Activated CD8-positive, alpha-beta memory T cell treated with anti-CD3 and anti-CD28 coated beads, Interleukin-2, amount 50 U/mL, for 4 hours (primary cell): Measurements from ENCODE around the gene TBC1D3B.
"Not testable (repeated sequence)": the region's sequence is repeated elsewhere in the genome, so short reads cannot be mapped to it uniquely, and the experiment has no call there.

Experiments
- DNase-seq: peaks from one replicate; pipeline ENCODE4 v3.0.0-alpha.2; 2020

The TBC1D3B gene

DNA sequence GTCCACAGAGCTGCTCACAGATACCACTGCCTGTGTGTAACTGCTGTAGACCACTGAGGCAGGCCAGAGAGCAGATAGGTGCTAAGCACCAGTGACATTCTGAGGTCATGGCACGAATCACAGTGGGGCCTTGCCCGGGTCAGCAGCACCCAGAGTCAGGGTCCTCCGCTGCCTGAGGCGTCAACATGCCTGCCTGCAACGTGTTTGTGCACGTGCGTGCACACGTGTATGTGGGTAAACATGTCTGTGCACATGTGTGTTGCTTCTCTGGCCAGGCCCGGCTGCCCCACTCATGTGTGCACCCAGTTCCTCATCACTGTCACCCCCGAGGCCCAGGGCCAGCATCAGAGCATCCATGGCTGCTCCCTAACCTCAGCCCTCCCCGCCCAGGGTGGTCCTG lies at the start of gene TBC1D3B:
TBC1D3B (minus strand) TSS at position 101 of the 400 bp plus-strand sequence. CDS start 1,586 bp downstream, outside the sequence.
- not testable (repeated sequence) for DNase-seq

- DNase-seq: not testable (repeated sequence)
These were observed 46.5 kb upstream of the TBC1D3B start for GRCh38 chr17:36222967-36223366.

GRCh38 chr17:36221581-36222100 lies 45.2 kb upstream of the TBC1D3B start:
- not testable (repeated sequence) for DNase-seq

DNA sequence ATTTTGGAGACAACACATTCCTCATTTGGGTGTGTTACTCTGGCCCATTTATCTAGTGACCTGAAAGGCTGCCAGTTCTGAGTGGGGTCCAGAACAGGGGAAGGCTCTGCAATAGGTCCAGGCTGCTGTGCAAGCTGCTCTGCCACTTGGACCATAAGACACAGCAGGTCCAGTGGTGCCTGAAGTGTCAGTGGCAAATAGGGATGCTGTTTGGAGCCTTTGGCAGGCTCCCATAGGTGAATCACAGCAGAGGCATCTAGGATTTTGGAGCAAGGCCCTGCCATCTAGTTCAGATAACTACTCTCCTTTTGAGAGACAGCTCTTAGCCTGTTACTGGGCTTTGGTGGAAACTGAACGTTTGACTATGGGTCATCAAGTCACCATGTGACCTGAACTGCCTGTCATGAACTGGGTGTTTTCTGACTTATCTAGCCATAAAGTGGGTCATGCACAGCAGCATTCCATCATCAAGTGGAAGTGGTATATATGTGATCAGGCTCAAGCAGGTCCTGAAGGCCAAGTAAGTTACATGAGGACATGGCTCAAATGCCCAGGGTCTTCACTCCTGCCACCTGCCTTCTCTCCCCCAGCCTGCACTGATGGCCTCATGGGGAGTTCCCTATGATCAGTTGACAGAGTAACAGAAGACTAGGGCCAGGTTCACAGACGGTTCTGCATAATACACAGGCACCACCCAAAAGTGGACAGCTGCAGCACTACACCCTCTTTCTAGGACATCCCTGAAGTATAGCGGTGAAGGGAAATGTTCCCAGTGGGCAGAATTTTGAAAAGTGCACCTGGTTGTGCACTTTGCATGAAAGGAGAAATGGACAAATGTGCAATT lies 44.5 kb upstream of the TBC1D3B start:
- DNase-seq: not testable (repeated sequence)

- DNase-seq: not testable (repeated sequence)
These were observed 43.1 kb upstream of the TBC1D3B start for GRCh38 chr17:36219556-36219955.

- not testable (repeated sequence) for DNase-seq
These were observed 39.2 kb upstream of the TBC1D3B start for GRCh38 chr17:36215406-36216308.

DNA sequence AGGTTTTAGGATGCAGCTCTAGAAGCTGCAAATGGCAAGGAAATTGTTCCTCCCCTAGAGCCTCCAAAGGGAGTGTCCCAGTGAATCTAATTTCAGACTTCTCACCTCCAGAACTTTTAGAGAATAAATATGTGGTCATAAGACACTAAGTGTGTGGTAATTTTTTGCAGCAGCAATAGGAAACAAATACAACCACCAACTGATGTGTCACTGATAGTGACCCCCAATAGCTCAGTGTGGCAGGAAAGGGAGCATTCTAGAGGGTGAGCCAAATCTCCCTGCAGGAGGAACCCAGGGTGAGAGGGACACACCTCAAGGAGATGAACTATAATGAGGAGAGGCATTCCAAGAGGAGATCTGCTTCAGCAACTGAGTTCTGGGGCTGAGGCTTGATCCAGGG lies 38.5 kb upstream of the TBC1D3B start:
- no peak for DNase-seq

DNA sequence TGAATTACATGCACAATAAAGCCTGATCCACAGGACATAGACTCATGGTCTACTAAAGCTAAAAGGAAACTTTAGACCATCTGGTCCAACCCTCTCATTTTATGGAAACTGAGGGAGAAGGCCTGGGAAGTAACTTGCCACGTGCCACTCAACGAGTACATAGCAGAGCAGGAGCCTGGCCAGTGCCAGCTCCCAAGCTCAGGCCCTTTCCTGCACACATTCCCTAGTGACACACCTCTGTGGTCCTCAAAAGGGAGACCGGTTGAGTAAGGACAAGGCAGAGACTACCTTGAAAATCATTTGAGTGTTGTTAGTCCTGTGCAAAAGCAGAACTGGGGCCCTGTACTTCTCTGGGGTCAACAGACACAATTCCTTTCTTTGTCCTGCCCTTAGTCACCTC lies 37.3 kb upstream of the TBC1D3B start:
- no peak for DNase-seq

GRCh38 chr17:36212966-36213365 lies 36.5 kb upstream of the TBC1D3B start:
- DNase-seq: no peak

DNA sequence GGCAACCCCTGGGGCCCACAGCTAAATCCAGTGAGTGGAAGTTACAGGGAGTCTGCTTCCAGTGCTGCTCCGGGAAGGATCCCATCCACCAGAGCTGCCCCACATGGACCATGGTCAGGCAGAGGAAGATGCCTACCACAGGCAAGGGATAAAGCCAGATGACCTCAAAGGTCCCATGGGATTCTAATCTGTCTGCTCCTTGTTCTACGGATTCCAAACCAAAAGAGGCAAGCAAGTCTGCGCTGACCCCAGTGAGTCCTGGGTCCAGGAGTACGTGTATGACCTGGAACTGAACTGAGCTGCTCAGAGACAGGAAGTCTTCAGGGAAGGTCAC lies 35.8 kb upstream of the TBC1D3B start:
- DNase-seq: no peak

DNA sequence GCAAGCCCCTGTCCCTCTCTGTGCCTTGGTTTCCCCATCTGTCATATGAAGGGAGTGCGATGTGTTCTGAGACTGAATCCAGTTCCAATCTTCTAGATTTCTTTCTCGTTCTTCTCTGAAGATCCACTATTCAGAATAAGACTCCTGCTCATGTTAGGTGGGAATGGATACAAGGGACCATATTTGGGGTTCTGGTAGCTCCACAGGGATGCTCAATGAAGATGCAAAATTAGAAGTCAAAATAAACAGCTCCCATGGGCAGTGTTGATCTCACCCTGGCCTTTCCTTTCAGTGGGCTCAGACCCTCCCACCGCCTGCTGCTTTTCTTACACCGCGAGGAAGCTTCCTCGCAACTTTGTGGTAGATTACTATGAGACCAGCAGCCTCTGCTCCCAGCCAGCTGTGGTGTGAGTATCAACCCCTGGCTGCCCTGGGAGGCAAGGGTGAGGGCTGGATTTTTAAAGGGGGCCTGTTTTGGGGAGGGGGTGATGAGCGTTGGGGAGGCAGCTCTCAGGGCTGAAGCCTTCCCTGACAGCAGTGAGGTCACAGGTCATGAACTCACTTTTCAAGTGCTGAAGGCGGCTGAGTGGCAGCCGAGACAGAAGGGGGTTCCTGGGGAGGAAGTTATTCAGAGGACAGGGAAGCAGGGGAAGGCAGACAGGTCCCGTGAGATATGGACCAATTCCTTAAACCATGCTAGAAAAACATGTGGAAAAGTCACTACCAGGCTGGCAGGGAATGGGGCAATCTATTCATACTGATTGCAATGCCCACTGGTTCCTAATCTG lies 35.2 kb upstream of the TBC1D3B start:
- DNase-seq: not testable (repeated sequence)

DNA sequence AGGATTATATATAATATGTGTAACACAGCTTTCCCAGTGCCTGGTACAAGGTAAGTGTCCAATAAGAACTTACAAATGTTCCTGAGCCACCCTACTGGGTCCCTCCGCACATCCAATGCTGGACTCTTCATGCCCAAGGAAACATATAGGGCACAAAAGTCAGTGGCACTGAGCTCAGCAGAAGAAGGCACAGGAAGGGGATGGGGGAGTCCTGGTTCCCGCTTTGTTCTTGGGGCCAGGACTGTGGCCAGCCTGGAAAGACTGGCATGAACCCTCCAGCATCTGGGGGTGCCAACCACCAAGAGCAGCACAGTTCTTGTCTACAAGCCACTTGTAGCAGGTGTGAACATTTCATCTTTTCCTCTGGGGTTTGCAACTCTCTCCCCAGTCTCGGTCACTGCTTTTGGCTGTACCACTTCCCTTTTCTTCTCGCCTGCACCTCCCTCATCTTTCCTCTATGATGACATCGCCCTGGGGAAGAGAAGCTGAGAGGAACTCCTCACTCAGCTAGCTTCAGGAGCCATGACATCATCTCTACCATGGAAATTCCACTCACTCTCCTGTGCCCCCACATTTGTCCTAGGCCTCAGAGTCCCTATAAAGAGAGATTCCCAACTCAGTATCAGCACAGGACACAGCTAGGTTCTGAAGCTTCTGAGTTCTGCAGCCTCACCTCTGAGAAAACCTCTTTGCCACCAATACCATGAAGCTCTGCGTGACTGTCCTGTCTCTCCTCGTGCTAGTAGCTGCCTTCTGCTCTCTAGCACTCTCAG lies 34.2 kb upstream of the TBC1D3B start, which contains the start of gene CCL4L2:
CCL4L2 (plus strand) TSS at position 625 of the 773 bp plus-strand sequence.
- not testable (repeated sequence) for DNase-seq

GRCh38 chr17:36209575-36209974 lies 33.1 kb upstream of the TBC1D3B start:
- no peak for DNase-seq

- not testable (repeated sequence) for DNase-seq
These were observed 30.9 kb upstream of the TBC1D3B start for GRCh38 chr17:36207383-36207782.

DNA sequence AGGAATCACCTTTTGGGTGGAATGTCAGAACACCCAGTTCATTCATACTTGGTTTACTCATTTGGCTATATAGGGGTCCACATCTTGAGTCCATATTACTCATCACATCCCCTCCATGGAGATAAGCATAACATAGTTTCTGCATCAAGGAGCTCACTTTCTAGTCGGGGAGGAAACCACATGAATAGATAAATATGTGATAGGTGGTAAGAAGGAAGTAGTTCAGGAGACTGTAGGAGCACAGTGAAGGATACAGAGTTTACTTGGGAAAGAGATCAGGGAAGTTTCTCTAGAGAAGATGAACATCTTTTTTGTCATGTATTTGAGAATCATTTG lies 30.0 kb upstream of the TBC1D3B start:
- not testable (repeated sequence) for DNase-seq

DNA sequence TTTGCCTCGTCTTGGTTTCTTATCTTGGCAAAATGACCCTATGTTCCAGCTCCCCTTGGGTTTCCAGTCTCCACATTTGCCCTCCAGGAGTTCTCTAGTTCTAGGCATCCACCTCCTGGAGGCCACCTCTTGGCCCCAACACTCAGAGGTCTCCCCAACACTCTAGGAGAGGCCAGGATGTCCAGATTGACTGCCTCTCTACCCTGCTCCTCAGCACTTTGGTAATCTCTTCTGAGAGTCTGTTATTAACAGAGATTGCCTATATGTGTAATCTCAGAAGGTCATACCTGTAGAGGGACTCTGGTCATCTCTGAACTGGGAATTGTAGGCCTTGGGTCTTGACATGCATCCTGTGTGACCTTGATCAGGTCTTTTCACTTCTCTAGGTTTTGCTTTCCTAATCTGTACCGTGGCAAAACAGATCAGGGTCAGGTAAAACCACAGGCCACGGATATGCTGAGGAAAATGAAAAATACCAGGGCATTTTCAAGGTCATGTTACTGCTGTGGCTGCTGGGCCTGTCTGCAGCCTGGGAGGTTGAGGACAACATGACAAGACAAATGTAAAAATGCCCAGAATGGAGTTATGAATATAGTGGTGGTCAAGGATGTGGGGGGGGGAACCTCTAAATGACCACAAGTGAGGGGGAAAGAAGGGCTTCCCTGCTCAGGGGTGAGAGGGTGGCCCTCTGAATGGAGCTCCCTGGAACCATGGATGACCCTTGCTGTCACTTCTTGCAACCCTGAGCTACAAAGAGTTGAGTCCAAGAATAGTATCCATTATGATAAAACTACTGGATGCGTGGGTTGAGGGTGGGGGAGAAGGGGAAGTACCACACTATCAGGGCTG lies 29.4 kb upstream of the TBC1D3B start:
- DNase-seq: no peak

- no peak for DNase-seq
These were observed 28.5 kb upstream of the TBC1D3B start for GRCh38 chr17:36204724-36205500.

DNA sequence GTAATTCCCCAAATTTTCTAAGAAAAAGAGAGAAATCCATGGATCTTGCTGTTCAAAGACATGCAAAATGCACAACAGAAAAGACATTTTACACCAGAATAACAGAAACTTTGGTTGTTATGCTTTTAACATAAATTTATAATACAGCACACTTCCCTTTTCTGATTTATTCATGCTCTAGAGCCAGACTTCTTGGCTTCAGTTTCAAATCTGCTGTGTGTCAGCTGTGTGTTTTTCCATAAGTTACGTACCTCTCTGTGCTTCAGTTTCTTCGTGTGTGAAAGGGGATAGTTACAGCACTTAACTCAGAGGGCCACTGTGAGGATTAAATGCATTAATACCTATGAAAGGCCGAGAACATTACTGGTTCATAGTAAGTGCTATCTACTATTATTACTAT lies 26.9 kb upstream of the TBC1D3B start:
- DNase-seq: no peak

DNA sequence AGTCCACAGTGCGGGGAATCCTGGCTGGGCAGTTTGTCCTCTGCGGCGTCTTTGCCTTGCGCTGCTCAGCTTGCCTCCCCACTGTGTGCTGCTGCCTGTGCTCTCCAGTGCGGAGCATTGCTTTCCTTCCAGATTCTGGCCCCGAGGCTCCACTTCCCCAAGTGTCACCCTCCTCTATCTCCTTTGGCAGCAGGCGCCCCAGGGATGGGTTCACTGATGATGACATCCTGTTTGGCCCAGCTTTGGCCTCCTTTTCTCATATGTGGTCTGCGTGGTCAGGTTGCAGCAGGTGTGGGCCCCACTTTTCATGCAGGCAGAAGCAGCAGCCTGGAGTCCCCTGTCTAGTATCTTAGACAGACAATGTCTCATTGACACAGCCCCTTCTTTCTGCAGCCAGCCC lies 25.1 kb upstream of the TBC1D3B start:
- not testable (repeated sequence) for DNase-seq

DNA sequence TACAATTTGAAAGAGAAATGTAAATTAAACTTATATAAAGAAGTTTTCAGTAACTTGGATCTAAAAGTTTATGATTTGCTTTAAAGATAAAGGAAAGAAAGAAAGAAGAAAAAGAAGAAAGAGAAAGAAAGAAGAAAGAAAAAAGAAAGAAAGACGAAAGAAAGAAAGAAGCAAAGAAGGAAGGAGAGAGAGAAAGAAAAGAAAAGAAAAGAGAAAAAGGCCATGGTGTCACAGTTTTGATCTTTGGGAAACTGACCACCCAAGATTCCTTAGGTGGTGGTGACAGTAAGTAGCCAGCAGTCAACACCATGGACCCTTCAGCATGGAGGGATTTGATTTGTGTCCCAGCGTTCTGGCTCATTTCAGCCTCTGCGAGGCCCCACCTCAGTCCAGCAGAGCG lies 24.7 kb upstream of the TBC1D3B start:
- DNase-seq: not testable (repeated sequence)
